NK-92 (cell line): ENCODE data around the gene C14orf132.
"Not testable (repeated sequence)": the region's sequence is repeated elsewhere in the genome, so short reads cannot be mapped to it uniquely, and the experiment has no call there.

Experiments
- DNase-seq: peaks from one replicate; lab custom pipeline; 2025; ENCODE audit not compliant: unreplicated experiment; lab: John Stamatoyannopoulos, UW

Gene C14orf132

DNA sequence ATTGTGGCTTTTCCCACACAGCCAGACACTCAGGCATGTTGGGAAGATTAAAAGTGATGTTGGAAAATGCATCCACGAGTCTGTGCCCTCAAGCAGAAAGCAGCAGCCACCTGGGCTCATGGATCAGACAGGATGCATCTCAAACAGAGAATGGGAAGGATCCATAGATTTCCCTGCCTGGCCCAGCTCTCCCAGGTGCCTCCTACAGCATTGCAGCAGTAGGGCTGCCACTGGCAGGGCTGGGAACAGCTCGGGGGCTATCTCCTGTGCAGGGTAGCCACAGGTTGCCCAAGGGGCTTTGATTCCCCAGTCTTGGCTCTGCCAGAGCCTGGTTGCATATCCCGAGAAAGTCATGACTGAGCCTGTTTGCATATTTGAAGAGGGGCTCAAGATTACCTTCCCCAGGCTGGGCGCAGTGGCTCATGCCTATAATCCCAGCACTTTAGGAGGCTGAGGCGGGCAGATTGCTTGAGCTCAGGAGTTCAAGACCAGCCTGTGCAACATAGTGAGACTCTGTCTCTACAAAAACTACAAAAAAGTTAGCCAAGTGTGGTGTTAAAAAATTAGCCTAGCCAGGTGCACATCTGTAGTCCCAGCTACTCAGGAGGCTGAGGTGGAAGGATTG lies 19.5 kb downstream of the C14orf132 start:
- DNase-seq, result no peak

DNA sequence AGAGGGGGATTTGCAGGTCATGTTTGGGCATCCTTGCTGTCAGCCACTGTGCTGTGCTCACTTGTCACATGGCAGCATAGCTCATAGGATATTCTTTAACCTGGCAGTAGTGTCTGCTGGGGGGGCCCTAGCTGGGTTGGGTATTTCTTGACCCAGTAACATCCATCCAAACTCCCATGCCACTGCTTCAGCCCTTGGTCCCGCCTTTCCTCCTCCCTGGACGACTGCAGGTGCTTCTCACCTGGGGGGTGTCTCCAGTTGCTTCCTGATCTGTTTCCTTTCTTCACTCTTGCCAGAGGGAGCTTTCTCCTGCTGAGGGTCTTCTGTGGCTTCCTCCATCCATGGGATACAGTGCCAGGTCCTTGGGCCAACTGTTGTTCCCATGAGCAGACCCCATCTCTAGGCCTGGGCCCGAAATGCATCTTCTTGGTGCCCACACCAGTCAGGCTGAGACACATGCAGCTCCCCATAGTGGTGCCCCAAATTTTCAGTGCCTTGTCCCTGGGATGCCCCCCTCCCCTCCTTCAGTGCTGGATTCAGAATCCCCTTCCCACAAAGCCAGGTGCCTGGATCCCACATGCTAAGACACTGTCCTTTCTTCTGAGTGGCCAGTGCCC lies 20.5 kb downstream of the C14orf132 start:
- DNase-seq, result no peak

DNA sequence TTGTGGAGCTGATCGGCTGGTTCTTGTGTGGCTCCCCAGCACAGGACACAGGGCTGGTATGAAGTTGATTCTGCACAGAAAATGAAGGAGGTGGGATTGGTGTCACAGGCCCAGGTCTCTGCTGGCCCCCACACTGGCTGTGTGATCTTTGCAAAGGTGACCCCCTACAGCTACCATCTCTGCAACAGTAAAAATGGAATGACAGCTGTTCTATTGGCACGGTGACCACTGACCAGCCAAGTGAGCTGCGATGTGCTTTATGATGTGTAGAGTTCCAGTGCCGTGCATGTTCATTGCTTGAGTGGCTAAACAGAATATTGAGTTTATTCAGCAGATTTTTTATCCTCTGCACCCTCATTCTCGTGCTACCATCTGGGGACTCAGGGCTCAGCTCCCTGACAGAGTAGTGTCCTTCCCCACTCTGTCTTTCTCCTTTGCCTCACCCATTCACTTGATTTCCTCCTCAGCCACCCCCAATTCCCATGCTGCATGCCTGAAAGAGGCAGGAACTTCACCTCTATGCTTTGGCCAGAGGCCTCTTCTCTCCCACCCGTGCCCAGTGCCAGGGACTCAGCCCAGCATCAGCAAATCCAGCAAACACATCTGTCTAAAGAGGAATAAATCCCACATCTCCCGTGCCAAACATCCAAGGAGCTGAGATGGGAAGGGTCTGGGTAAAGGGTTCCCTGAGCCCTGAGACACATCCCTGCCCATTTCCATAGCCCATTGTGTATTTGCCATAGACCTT lies 21.2 kb downstream of the C14orf132 start:
- DNase-seq, result no peak

DNA sequence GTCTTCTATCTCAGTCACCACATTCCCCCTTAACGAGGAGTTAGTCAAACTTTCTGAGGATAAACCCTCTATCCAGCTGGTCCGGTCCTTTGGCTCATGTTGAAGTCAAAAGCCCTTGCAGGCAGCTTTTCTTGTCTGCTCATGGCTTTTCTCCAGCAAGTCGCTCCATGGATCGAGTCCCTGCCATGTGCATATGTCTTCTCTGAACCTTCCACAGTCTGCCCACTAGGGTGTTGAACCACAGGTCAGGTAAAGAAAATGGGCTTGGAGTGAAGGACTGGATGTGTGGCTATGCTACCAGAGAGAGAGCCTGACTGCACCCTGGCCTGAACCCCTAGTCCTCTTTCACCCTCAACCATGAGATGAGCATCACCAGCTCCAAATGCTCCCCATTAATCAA lies 22.8 kb downstream of the C14orf132 start:
- no peak for DNase-seq

DNA sequence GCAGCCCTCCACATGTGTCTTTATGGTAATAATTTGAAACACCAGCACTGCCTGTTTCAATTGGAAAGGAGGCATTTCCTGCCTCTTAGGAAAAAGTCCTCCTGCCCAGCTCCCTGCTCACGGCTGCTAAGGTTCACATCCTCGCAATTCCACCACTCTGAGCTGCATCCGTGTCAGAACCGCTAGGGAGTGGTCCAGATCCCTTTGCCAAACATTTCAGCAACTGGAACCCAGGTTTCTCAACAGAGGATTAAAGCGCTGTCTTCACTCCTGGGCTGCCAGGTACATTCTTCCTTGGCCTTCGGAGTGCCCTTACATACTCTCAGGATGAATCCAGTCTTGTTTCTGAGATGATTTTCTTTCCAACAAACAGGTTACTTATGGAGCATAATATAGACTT lies 23.3 kb downstream of the C14orf132 start:
- no peak for DNase-seq

DNA sequence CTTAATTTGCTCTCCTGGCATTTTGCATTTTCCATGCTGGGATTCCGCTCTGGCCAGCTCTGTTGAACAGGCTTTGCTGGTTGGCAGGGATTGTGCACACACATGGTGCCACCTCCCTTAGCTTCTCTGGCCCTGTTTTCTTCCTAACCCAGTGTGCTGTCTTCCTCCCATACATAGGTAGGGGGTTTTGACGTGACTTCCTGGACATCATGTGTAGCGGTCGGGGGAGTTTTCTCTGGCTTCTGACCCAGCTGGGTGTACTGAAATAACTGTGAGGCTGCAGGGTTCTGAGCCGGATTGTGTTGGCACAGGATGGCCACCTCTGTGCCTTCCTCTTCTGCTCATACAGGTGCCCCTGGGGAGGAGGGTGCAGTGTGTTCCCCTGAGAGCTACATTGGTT lies 25.7 kb downstream of the C14orf132 start:
- DNase-seq, result no peak

DNA sequence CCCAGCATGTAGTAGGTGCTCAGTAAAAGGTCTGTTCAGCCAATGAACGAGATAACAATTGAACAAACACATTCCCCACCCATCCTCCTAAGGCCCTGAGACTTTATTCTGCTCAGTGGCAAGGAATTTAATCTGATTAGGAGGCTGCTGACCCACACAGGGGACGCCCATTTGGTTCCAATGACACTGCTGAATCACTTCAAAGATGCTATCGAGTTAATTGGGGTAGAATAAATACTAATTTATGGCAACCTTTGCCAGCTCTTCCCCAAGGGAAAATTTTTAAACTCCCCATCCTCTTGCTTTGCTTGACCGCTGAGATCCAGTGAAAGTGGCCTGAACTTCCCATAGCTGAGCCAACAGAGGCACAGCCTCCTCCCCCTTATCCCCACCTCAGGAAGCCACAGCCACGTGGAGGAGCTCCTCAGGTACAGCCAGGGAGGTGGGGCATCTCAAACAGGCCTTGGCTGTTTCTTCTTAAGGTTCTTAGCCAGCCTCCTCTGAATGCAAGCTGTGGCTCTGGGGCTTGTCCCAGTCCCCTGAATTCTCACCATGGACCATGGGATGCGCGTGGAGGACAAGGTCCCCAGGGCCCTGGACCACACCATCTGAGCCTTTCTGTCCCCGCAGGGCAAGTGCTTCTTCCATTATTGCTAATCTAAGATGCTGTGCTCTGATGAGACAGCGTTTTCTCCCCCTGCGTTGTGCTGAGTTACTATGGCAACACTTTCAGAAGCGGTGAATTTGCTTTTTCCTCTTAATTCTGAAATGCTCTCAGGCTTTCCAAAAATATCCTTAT lies 26.7 kb downstream of the C14orf132 start:
- DNase-seq, result no peak

DNA sequence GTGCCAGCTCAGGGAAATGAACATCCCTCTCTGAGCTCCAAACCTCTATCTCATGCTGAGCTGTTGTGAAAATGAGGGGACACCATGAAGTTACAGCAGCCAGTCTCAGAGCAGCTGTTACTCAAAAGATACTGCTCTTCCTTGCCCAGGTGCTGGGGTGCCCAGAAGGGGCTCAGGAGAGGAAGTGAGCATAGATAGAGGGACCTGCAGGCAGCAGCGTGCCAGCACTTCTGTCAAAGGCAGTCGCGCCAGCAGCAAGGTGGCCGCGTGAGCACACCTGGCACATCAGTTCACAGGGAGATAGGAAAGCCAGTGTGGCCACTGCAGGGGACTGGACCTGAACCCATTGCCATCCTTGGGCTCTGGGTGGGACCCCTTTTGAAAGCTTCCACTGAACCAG lies 27.8 kb downstream of the C14orf132 start:
- DNase-seq, result no peak

DNA sequence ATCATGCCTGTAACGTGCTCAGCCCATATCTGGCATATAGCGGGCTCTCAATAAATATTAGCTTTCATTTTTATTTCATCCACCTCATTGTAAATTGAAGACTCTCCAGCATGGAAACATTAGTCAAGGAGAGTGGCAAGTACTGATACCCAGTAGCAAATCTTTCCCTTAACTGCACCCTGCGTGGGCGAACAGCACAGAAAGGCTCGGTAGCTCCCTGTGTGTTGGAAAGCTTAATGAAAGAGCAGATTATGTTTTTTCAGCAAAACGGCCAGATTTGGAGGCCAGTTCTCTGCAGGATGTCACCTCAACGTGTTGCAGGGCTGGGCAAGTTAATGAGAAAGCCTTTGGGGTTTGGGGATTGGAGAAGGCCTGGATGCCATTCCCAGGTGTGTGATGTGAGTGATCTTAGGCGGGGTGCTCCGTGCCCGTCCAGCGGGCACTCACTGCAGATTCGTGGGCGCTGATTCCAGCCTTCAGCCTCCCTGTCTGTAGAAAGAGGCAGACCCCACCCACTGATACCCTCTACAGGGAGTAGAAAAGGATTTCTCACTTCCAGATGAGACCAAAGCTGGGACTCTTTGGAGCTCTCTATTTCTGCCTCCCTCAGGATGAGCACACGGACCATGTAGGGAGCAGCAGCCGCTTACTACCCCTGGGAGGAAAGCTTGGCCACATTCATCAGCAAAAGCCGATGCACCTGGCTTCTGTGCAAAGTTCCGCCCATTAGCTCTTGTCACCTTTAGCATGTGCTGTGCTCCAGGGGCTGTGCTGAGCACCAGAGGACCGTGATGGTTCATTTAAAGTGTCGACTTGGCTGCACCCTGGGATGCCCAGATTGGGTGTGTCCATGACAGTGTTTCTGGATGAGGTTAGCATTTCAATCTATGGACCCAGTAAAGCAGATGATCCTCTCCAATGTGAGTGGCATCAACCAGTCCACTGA lies 29.1 kb downstream of the C14orf132 start:
- DNase-seq, result no peak

DNA sequence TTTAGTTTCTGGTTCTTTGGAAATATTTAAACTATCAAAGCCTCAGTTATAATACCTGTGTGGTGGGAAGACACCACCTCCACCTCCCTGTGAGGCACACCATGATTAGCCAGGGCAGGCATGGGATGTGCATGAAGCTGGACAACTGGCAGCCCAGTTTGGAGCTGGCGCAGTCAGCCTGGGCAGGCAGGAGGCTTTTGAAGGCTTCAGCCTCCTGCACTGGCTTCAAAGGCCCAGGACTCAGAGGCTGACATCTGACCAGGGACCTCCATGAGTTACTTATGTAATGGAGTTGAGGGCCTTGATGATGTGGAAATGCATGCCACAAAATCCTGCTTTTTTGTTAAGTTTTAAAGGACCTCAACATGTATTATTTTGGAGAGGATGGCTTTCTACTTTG lies 30.3 kb downstream of the C14orf132 start:
- no peak for DNase-seq

DNA sequence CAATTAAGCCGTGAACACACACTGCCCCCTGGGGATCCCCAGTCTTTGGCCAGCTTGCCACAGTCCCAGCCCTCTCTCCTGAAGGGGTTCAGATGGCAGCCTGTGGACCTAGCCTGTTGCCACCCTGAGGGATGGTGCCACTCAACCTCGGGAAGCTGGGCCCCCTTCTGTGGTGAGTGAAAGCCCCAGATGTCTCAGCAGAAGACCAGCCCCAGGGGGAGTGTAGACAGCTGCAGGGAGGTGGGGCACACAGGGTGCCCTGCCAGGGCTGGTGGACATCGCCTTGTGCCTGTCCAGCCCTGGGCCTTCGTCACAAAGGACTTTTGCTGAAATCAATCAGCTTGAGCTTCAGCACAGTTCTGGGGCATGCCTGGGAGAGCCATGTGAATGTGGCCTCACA lies 32.4 kb downstream of the C14orf132 start:
- no peak for DNase-seq

DNA sequence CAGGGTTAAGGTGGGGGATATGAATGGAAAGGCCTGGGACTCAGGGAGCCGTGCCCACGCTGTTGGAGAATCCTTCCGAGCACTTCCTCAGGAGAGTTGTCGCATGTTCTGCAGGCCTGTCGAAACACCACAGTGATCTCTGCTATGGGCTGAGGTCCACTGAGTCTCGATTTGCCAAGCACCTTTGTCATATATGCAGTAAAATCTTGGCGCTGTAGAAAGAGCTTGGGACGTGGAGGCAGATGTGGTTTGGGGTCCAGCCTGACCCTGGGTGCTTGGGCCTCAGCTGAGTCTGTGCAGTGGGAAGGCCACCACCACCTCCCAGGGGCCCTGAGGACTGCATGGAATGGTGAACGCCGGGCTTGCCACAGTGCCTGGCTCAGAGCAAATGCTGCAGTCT lies 32.9 kb downstream of the C14orf132 start:
- DNase-seq, result no peak

DNA sequence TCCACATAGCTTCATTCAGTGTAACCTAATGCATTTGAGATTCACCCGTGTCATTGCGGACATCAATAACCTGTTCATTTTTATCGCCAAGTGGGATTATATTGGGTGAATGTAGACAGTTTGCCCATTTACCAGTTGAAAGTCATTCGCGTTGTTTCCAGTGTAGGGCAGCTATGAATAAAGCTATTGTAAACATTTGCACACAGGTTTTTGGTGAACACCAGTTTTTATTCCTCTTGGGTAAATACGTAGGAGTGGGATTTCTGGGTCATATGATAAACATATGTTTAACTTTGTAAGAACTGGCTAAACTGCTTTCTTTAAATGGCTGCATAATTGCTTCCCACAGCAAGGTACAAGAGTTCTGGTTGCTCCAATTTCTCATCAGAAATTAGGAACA lies 33.6 kb downstream of the C14orf132 start:
- DNase-seq, result no peak

DNA sequence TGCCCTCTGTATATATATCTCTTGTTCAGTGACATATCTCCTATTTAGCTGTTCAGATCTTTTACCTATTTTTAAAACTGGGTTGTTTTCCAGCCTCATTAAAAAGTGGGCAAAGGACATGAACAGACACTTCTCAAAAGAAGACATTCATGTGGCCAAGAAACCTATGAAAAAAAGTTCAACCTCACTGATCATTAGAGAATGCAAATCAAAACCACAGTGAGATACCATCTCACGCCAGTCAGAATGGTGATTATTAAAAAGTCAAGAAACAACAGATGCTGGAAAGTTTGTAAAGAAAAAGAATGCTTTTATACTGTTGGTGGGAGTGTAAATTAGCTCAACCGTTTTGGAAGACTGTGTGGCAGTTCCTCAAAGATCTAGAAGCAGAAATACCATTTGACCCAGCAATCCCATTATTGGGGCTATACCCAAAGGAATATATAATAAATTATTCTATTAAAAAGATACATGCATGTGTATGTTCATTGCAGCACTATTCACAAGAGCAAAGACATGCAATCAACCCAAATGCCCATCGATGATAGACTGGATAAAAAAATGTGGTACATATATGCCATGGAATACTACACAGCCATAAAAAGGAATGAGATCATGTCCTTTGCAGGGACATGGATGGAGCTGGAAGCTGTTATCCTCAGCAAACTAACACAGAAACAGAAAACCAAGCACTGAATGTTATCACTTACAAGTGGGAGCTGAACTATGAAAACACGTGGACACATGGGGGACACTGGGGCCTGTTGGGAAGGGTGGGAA lies 34.3 kb downstream of the C14orf132 start:
- DNase-seq, result not testable (repeated sequence)

DNA sequence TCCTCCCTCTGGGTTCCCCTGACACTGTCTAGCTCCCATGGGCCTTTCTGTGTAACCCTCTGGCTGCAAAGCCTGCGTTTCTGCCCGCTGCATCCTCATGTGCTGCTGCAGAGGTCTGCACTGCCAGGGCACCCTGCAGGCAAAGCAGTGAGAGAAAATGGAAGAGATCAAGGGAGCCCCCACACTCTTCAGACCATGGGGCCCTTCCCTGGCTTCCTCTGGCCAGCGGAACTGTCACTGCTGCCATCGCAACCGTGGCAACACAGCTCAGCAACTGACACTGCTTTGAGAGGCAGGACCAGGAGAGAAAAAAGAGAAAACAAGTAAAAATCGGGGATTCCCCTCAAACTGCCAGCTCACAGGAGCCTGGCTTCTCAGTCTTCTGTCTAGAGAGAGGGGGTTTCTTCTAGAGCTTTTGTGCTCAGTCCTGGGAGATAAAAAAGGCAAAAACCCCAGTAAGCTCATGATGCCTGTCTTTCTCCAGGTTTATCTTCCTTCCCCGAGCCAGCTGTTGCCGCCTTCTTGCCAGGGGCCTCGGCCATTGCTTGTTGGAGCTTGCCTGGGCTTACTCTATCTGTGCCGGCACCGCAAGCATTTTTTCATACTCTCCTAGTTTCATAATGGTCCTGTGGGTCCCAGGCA lies 38.9 kb downstream of the C14orf132 start:
- DNase-seq, result no peak

DNA sequence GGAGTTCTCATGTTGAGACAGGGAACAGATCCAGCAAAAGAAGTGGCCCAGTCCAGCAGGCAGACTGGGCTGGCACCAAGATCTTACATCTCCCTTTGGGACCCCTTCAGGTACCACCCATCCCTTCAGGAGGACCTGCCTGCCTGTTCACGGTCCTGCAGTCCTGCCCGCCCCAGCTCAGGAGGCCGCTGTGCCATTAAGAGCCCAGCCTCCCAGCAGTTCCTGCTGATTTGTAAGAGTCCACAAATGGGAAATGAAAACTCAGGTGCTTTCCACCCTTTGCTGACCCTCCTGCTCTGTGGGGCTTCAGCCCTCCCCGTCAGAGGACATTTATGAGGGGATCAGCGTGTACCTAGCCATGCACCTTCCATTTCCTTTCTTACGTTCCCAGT lies 39.5 kb downstream of the C14orf132 start:
- no peak for DNase-seq

DNA sequence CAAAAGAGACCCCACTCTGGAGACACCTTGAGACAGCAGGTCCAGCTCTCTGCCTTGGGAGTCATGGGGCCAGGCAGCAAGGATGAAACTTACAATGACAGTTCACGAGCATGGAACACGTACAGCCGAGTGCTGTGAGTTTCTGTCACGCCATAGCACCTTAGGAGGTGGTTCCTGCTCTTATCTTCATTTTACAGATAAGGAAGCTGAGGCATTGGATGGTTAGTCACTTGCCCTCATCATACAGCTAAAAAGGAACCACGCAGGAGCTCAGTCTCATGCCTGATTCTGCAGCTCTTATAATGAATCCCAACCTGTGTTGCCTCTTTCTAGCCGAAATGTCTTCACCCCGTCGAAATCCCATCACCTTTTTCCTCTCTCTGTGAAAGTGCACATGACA lies 39.9 kb downstream of the C14orf132 start:
- DNase-seq, result no peak

DNA sequence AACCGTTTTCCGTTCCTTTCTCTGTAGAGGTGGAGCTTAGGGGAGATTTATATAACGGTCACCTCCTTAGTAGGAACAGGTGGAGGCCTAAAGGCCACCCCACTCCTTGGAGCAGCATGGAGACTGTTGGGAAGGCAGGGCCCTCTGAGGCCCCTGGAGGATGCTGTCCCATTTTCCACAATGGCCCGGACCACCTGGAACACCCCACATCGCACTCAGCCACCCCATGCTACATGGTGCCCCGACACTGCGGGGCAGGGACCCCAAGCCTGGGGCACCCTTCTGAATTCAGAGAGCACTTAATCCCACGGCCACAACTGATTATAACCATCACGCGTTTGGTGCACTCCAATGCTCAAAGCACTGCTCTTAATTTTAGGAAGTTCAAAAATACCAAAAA lies 41.4 kb downstream of the C14orf132 start:
- DNase-seq, result no peak

DNA sequence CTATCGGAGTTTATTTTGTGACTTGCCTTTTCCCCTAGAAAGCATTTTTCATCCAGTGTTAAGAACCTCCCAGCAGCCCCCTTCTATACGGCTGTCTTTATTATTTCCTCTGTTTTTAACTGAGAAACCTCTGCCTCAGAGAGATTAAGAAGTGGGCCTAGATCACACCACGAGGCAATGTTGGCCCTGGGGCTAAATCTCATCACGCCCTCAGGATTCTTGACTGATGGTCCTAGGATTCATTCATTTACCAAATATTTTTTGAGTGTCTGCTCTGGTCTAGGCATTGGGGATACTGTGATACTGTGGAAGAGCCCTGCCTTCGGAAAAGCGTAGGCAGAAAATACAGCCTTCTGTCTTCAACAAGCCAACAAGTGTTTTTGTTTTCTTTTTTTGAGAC lies 42.1 kb downstream of the C14orf132 start:
- DNase-seq, result no peak
